GM06990 (cell line): Measurements from ENCODE around the gene TRDMT1.

ENCODE experiments used
- DNase-seq: peaks from one replicate; pipeline ENCODE4 v3.0.0-alpha.2; 2011; ENCODE audit not compliant: insufficient read length; ENCODE audit errors: extremely low read depth
- H3K27me3 ChIP-seq: replicated peaks from 2 replicates; pipeline ENCODE4 v1.6.0; 2011; ENCODE audit warnings: low read length; ENCODE audit not compliant: control insufficient read depth, insufficient read depth
- H3K36me3 ChIP-seq: 2 replicates; pipeline ENCODE4 v1.5.1; 2011; ENCODE audit warnings: low read length; ENCODE audit not compliant: control insufficient read depth, insufficient read depth
- H3K4me3 ChIP-seq: replicated peaks from 2 replicates; pipeline ENCODE4 v1.5.1; 2011; ENCODE audit warnings: low read depth, mild to moderate bottlenecking, control low read depth, low read length
- CTCF ChIP-seq: IDR thresholded peaks from 2 replicates; pipeline ENCODE4 v1.5.1; 2011; ENCODE audit warnings: low read length, control low read depth, mild to moderate bottlenecking, inconsistent platforms; ENCODE audit not compliant: insufficient read depth, poor library complexity, severe bottlenecking

Gene TRDMT1

GRCh38 chr10:17112566-17112965 lies 88.9 kb downstream of the TRDMT1 start:
- DNase-seq: no peak
- no peak overlapping the region for H3K4me3 ChIP-seq
- no peak for TF ChIP-seq CTCF
- no peaks in the 10 kb centered on the region for H3K27me3 ChIP-seq
- no peaks in the 10 kb centered on the region for H3K36me3 ChIP-seq

GRCh38 chr10:17109475-17110207 lies 91.8 kb downstream of the TRDMT1 start:
- TF ChIP-seq CTCF: no peak
- Histone ChIP-seq H3K36me3 (no peaks in the 10 kb centered on the region), H3K4me3 (no peak overlapping the region), H3K27me3 (no peaks in the 10 kb centered on the region)
- no peak for DNase-seq

- H3K36me3 ChIP-seq: no peaks in the 10 kb centered on the region
- H3K27me3 ChIP-seq: no peaks in the 10 kb centered on the region
- no peak overlapping the region for H3K4me3 ChIP-seq
- TF ChIP-seq CTCF: no peak
- DNase-seq: no peak
Observed at GRCh38 chr10:17109046-17109445, 92.4 kb downstream of the TRDMT1 start.

GRCh38 chr10:17106991-17107390 lies 94.5 kb downstream of the TRDMT1 start:
- no peaks in the 10 kb centered on the region for H3K27me3 ChIP-seq
- no peak for DNase-seq
- H3K4me3 ChIP-seq: no peak overlapping the region
- H3K36me3 ChIP-seq: no peaks in the 10 kb centered on the region
- no peak for TF ChIP-seq CTCF

GRCh38 chr10:17101910-17102266 lies 99.6 kb downstream of the TRDMT1 start:
- TF ChIP-seq CTCF: no peak
- DNase-seq: no peak
- Histone ChIP-seq H3K27me3 (no peaks in the 10 kb centered on the region), H3K36me3 (no peaks in the 10 kb centered on the region), H3K4me3 (no peak overlapping the region)
